Measurements from ENCODE around the gene CCDC120. TPM values are rescaled to one million over a fixed set of nuclear protein-coding genes. Genes with fewer than 3 reads are reported as not detected.

Gene CCDC120
- 6.3 TPM for polyA plus RNA-seq (2013)

DNA sequence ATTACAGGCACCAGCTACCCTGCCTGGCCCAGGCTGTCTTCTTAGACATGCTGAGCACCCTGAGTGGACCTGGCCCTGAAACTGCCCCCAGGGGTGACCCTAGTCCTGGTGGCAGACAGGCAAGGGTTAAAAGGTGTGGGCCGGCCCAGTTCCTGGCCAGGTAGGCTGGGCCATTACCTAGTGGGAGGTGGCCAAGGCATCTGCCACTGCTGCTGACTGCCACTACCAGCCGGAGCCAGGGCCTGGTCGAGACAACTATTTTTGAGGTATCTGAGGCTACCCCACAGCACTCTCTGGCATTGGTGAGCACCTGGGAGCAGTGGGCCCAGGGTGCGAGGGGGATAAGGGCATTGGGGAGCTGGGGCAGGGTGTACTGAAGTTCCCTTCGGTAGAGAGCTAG lies at the start of gene CCDC120:
Gene CCDC120 (plus strand): TSS at position 206 of the 400 bp plus-strand sequence. CDS start 3,043 bp downstream, outside the sequence.
- ChIA-PET POLR2A (no interaction called here), CTCF (no interaction called here)
- Histone ChIP-seq H3K27ac (ENCODE audit: insufficient read depth in 1 of 2, low read depth in 1 of 2, low read length in 2 of 2, poor library complexity in 1 of 2, severe bottlenecking in 2 of 2) (no peak within 1 kb of the TSS), H3K4me3 (ENCODE audit: control insufficient read depth in 1 of 7, extremely low read depth in 1 of 7, insufficient read depth in 4 of 7, low read depth in 2 of 7, low read length in 6 of 7) (no peak within 1 kb of the TSS), H3K27me3 (replicated peaks in 2 of 5; ENCODE audit: control insufficient read depth in 4 of 5, insufficient read depth in 5 of 5, low read length in 4 of 5) (no peaks in the 10 kb centered on the region), H3K9me3 (ENCODE audit: control extremely low read depth in 1 of 5, control insufficient read depth in 4 of 5, insufficient read depth in 2 of 5, low read depth in 1 of 5, low read length in 4 of 5) (peaks cover 0 to 2% (median 0%) of the 10 kb centered on the region in 5 experiments), H3K36me3 (ENCODE audit: control insufficient read depth in 4 of 4, insufficient read depth in 4 of 4, low read length in 3 of 4) (peaks cover 0 to 8% (median 2%) of the 10 kb centered on the region in 4 experiments), H3K4me1 (ENCODE audit: control extremely low read depth in 1 of 4, control insufficient read depth in 4 of 4, insufficient read depth in 4 of 4, low read length in 3 of 4) (peaks cover 0 to 12% (median 7%) of the 10 kb centered on the region in 4 experiments)
- WGBS (ENCODE audit: insufficient coverage), result 77% methylated on average over 4 of the region's 5 CpGs
- no peak for DNase-seq

GRCh38 chrX:49019050-49019449 lies 39.7 kb upstream of the CCDC120 start:
- no peaks in the 10 kb centered on the region for H3K36me3 ChIP-seq (ENCODE audit: control insufficient read depth in 4 of 4, insufficient read depth in 4 of 4, low read length in 3 of 4)
- H3K27ac ChIP-seq (ENCODE audit: insufficient read depth in 1 of 2, low read depth in 1 of 2, low read length in 2 of 2, poor library complexity in 1 of 2, severe bottlenecking in 2 of 2), result no peak overlapping the region
- ChIA-PET POLR2A (interaction anchor here (1.1 kb wide), 1 partner anchor 17 kb away, joined by 3 read pairs; the partner anchor contains the start of gene GRIPAP1), CTCF (no interaction called here)
- no peaks in the 10 kb centered on the region for H3K9me3 ChIP-seq (ENCODE audit: control extremely low read depth in 1 of 5, control insufficient read depth in 4 of 5, insufficient read depth in 2 of 5, low read depth in 1 of 5, low read length in 4 of 5)
- DNase-seq, result no peak
- no peak overlapping the region for H3K4me3 ChIP-seq (ENCODE audit: control insufficient read depth in 1 of 7, extremely low read depth in 1 of 7, insufficient read depth in 4 of 7, low read depth in 2 of 7, low read length in 6 of 7)
- H3K27me3 ChIP-seq (replicated peaks in 2 of 5; ENCODE audit: control insufficient read depth in 4 of 5, insufficient read depth in 5 of 5, low read length in 4 of 5), result no peaks in the 10 kb centered on the region
- WGBS (ENCODE audit: insufficient coverage), result 80% methylated on average over 2 of the region's 2 CpGs
- H3K4me1 ChIP-seq (ENCODE audit: control extremely low read depth in 1 of 4, control insufficient read depth in 4 of 4, insufficient read depth in 4 of 4, low read length in 3 of 4), result no peaks in the 10 kb centered on the region

- Histone ChIP-seq H3K27ac (ENCODE audit: insufficient read depth in 1 of 2, low read depth in 1 of 2, low read length in 2 of 2, poor library complexity in 1 of 2, severe bottlenecking in 2 of 2) (no peak overlapping the region), H3K9me3 (ENCODE audit: control extremely low read depth in 1 of 5, control insufficient read depth in 4 of 5, insufficient read depth in 2 of 5, low read depth in 1 of 5, low read length in 4 of 5) (no peaks in the 10 kb centered on the region), H3K36me3 (ENCODE audit: control insufficient read depth in 4 of 4, insufficient read depth in 4 of 4, low read length in 3 of 4) (no peaks in the 10 kb centered on the region), H3K27me3 (replicated peaks in 2 of 5; ENCODE audit: control insufficient read depth in 4 of 5, insufficient read depth in 5 of 5, low read length in 4 of 5) (no peaks in the 10 kb centered on the region), H3K4me1 (ENCODE audit: control extremely low read depth in 1 of 4, control insufficient read depth in 4 of 4, insufficient read depth in 4 of 4, low read length in 3 of 4) (no peaks in the 10 kb centered on the region), H3K4me3 (ENCODE audit: control insufficient read depth in 1 of 7, extremely low read depth in 1 of 7, insufficient read depth in 4 of 7, low read depth in 2 of 7, low read length in 6 of 7) (no peak overlapping the region)
- no peak for DNase-seq
- ChIA-PET CTCF (no interaction called here), POLR2A (interaction anchor here (1.1 kb wide), 1 partner anchor 17 kb away, joined by 3 read pairs; the partner anchor contains the start of gene GRIPAP1)
- WGBS (ENCODE audit: insufficient coverage), result 98% methylated on average over 6 of the region's 7 CpGs
Observed at GRCh38 chrX:49019599-49020249, 39.1 kb upstream of the CCDC120 start.

- peaks cover 2 to 41% (median 19%) of the 10 kb centered on the region in 4 experiments for H3K36me3 ChIP-seq (ENCODE audit: control insufficient read depth in 4 of 4, insufficient read depth in 4 of 4, low read length in 3 of 4)
Observed at GRCh38 chrX:49029876-49030275, 28.9 kb upstream of the CCDC120 start.

GRCh38 chrX:49030283-49030682 lies 28.5 kb upstream of the CCDC120 start:
- H3K4me3 ChIP-seq (ENCODE audit: control insufficient read depth in 1 of 7, extremely low read depth in 1 of 7, insufficient read depth in 4 of 7, low read depth in 2 of 7, low read length in 6 of 7), result no peak overlapping the region
- ChIA-PET POLR2A (interaction anchor here (1.2 kb wide), 1 partner anchor 9 kb away, joined by 6 read pairs; no protein-coding TSS in a partner anchor), CTCF (interaction anchor here (1.2 to 1.3 kb wide), 2 partner anchors 9 kb away, joined by 6 read pairs; no protein-coding TSS in a partner anchor)
- H3K4me1 ChIP-seq (ENCODE audit: control extremely low read depth in 1 of 4, control insufficient read depth in 4 of 4, insufficient read depth in 4 of 4, low read length in 3 of 4), result no peaks in the 10 kb centered on the region
- no peak overlapping the region for H3K27ac ChIP-seq (ENCODE audit: insufficient read depth in 1 of 2, low read depth in 1 of 2, low read length in 2 of 2, poor library complexity in 1 of 2, severe bottlenecking in 2 of 2)
- H3K27me3 ChIP-seq (replicated peaks in 2 of 5; ENCODE audit: control insufficient read depth in 4 of 5, insufficient read depth in 5 of 5, low read length in 4 of 5), result no peaks in the 10 kb centered on the region
- H3K9me3 ChIP-seq (ENCODE audit: control extremely low read depth in 1 of 5, control insufficient read depth in 4 of 5, insufficient read depth in 2 of 5, low read depth in 1 of 5, low read length in 4 of 5), result no peaks in the 10 kb centered on the region
- peaks cover 2 to 41% (median 19%) of the 10 kb centered on the region in 4 experiments for H3K36me3 ChIP-seq (ENCODE audit: control insufficient read depth in 4 of 4, insufficient read depth in 4 of 4, low read length in 3 of 4)
- WGBS (ENCODE audit: insufficient coverage), result 90% methylated on average over 6 of the region's 6 CpGs
- DNase-seq, result no peak

More at GRCh38 chrX:49029876-49030275, 28.9 kb upstream of the CCDC120 start:
- no peaks in the 10 kb centered on the region for H3K27me3 ChIP-seq (replicated peaks in 2 of 5; ENCODE audit: control insufficient read depth in 4 of 5, insufficient read depth in 5 of 5, low read length in 4 of 5)
- no peaks in the 10 kb centered on the region for H3K9me3 ChIP-seq (ENCODE audit: control extremely low read depth in 1 of 5, control insufficient read depth in 4 of 5, insufficient read depth in 2 of 5, low read depth in 1 of 5, low read length in 4 of 5)
- CTCF ChIA-PET, result interaction anchor here (1.2 kb wide), 1 partner anchor 10 kb away, joined by 6 read pairs; no protein-coding TSS in a partner anchor
- DNase-seq, result no peak
- WGBS (ENCODE audit: insufficient coverage), result 100% methylated on average over 2 of the region's 6 CpGs
- no peaks in the 10 kb centered on the region for H3K4me1 ChIP-seq (ENCODE audit: control extremely low read depth in 1 of 4, control insufficient read depth in 4 of 4, insufficient read depth in 4 of 4, low read length in 3 of 4)
- H3K4me3 ChIP-seq (ENCODE audit: control insufficient read depth in 1 of 7, extremely low read depth in 1 of 7, insufficient read depth in 4 of 7, low read depth in 2 of 7, low read length in 6 of 7), result no peak overlapping the region
- no peak overlapping the region for H3K27ac ChIP-seq (ENCODE audit: insufficient read depth in 1 of 2, low read depth in 1 of 2, low read length in 2 of 2, poor library complexity in 1 of 2, severe bottlenecking in 2 of 2)
- POLR2A ChIA-PET, result no interaction called here

DNA sequence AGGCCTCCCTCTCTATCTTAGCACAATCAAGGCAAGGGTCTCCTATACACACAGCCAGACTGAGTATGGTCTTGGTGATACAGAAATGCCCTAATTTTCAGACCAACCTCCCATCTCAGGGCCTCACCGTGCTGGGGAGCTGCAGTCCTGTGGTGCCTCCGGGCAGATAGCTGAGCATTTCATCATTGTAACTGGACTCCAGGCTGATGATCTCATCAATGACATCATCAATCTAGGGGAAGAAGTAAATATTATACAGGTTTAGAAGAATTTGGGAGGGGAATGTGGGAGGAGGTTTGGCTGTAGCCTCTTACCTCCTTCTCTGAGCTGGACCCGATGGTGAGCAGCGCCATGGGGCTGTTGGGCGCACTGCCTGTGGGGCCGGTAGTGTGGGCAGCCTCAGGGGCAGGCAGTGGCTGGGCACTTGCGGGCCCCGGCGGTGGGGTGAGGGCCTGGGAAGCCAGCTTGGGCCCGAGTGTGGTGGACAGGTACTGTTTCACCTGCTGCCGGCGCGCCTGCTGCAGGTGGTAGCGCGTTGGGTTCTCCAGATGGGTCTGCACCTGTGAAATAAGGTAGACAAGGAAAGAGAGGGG lies 20.8 kb upstream of the CCDC120 start:
- 96% methylated on average over 12 of the region's 15 CpGs for WGBS (ENCODE audit: insufficient coverage)
- H3K36me3 ChIP-seq (ENCODE audit: control insufficient read depth in 4 of 4, insufficient read depth in 4 of 4, low read length in 3 of 4), result peaks cover 5 to 41% (median 18%) of the 10 kb centered on the region in 4 experiments

More for the DNA sequence above, 20.8 kb upstream of the CCDC120 start:
- H3K4me3 ChIP-seq (ENCODE audit: control insufficient read depth in 1 of 7, extremely low read depth in 1 of 7, insufficient read depth in 4 of 7, low read depth in 2 of 7, low read length in 6 of 7), result no peak overlapping the region
- POLR2A ChIA-PET, result no interaction called here
- peaks cover 6 to 40% (median 33%) of the 10 kb centered on the region in 4 experiments for H3K4me1 ChIP-seq (ENCODE audit: control extremely low read depth in 1 of 4, control insufficient read depth in 4 of 4, insufficient read depth in 4 of 4, low read length in 3 of 4)
- peak overlapping the region in 1 of 2 experiments; percentile 79 for H3K27ac ChIP-seq (ENCODE audit: insufficient read depth in 1 of 2, low read depth in 1 of 2, low read length in 2 of 2, poor library complexity in 1 of 2, severe bottlenecking in 2 of 2)
- no peaks in the 10 kb centered on the region for H3K9me3 ChIP-seq (ENCODE audit: control extremely low read depth in 1 of 5, control insufficient read depth in 4 of 5, insufficient read depth in 2 of 5, low read depth in 1 of 5, low read length in 4 of 5)
- DNase-seq, result no peak
- H3K27me3 ChIP-seq (replicated peaks in 2 of 5; ENCODE audit: control insufficient read depth in 4 of 5, insufficient read depth in 5 of 5, low read length in 4 of 5), result no peaks in the 10 kb centered on the region
- CTCF ChIA-PET, result interaction anchor here (1.4 kb wide), 1 partner anchor 66 kb away, joined by 3 read pairs; the partner anchor contains the start of gene KCND1

Data from common myeloid progenitor, CD34-positive (primary cell).